Hepatocyte (in vitro differentiated cells): ENCODE measurements around the gene DSC2.
A peak's percentile ranks its signal among the peaks of the same experiment; 100 is the strongest.

Experiments
- EZH2 ChIP-seq: fragments of 200-600 bp; sonication (generic); IDR thresholded peaks from 2 replicates; pipeline ENCODE4 v1.6.1; 2016; ENCODE audit warnings: antibody characterized with exemption, mild to moderate bottlenecking, borderline replicate concordance
- TF ChIP-seq, protein P1 (sequence below): fragments of 200-600 bp; sonication (generic); IDR thresholded peaks from 2 replicates; pipeline ENCODE4 v1.5.1; 2016; ENCODE audit warnings: antibody characterized with exemption, mild to moderate bottlenecking; ENCODE audit not compliant: poor library complexity

DNA sequence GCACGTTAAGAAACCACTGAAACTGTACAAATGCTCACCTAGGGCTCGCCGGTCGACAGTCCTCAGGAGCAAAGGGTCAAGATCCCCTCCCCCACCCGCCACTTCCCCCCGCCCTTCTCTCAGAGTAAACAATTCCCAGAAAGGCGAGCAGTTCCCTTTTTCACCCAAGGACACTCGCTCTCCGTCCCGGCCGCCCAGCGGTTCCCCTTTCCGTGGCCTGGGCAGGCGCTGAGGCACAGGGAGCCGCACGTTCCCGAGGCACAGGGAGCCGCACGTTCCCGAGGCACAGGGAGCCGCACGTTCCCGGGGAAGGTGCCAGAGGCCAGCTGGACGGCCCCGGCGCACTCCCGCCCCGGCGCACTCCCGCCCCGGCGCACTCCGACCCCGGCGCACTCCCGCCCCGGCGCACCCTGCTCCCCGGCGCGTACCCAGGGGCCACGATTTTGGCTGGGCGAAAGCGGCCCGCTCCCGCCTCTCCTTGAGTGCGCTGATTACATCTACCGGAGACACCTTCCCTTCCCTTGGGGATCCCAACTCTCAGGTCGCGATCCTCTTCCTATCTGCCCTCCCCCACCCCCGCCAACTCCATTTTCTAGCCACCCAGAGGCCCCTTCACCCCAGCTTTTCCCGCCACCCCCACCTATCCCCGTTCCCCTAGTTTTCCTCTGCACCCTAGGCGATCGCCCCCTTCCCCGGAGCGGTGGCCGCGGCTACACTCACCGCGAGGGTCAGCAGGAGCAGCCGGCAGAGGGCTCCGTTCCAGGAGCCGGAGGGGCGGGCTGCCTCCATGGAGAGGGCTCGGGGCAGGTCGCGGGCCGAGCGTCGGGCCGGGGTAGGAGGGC, 817 bp downstream of the DSC2 start:
- TF ChIP-seq, protein P1, sequence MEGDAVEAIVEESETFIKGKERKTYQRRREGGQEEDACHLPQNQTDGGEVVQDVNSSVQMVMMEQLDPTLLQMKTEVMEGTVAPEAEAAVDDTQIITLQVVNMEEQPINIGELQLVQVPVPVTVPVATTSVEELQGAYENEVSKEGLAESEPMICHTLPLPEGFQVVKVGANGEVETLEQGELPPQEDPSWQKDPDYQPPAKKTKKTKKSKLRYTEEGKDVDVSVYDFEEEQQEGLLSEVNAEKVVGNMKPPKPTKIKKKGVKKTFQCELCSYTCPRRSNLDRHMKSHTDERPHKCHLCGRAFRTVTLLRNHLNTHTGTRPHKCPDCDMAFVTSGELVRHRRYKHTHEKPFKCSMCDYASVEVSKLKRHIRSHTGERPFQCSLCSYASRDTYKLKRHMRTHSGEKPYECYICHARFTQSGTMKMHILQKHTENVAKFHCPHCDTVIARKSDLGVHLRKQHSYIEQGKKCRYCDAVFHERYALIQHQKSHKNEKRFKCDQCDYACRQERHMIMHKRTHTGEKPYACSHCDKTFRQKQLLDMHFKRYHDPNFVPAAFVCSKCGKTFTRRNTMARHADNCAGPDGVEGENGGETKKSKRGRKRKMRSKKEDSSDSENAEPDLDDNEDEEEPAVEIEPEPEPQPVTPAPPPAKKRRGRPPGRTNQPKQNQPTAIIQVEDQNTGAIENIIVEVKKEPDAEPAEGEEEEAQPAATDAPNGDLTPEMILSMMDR, result peak; percentile 32
- no peak for TF ChIP-seq EZH2
